Endometrial microvascular endothelial cells (primary cell): ENCODE data around the gene MED12L. TPM values are rescaled to one million over a fixed set of nuclear protein-coding genes. Genes with fewer than 3 reads are reported as not detected.

Experiments
- in situ Hi-C: cut with HindIII; loops from 2 replicates; pipeline ENCODE4 v1.10.0; 2017; ENCODE audit warnings: low sequenced_read_pairs, low pct_unique_long_range_greater_than_20kb; ENCODE audit errors: inconsistent ontology term
- total RNA-seq: library from RNA; depleted of rRNA; stranded (reverse); fragments of >200 nt; gene quantifications from one replicate; pipeline ENCODE4 v1.2.3, GENCODE V29; 2015; ENCODE audit errors: inconsistent ontology term

Gene MED12L
- total RNA-seq, 1 donor from 2014 or later = not detected

GRCh38 chr3:151085889-151086483 is 522 bp downstream of the MED12L start:
- in situ Hi-C loops = no loop called here

- in situ Hi-C loops = no loop called here
Measured at GRCh38 chr3:151086484-151087456, 1.3 kb downstream of the MED12L start.

- in situ Hi-C loops = no loop called here
Measured at GRCh38 chr3:151087648-151088047, 2.2 kb downstream of the MED12L start.

- in situ Hi-C loops = no loop called here
Measured at GRCh38 chr3:151091685-151092345, 6.4 kb downstream of the MED12L start.

GRCh38 chr3:151093148-151093547 is 7.7 kb downstream of the MED12L start:
- in situ Hi-C loops = no loop called here

GRCh38 chr3:151093905-151094304 is 8.4 kb downstream of the MED12L start:
- in situ Hi-C loops = no loop called here

- in situ Hi-C loops = no loop called here
Measured at GRCh38 chr3:151096716-151097115, 11.3 kb downstream of the MED12L start.

GRCh38 chr3:151100076-151100475 is 14.6 kb downstream of the MED12L start:
- in situ Hi-C loops = no loop called here

- in situ Hi-C loops = no loop called here
Measured at GRCh38 chr3:151101270-151101969, 16.0 kb downstream of the MED12L start.

GRCh38 chr3:151106311-151106710 is 20.8 kb downstream of the MED12L start:
- in situ Hi-C loops = no loop called here

GRCh38 chr3:151107177-151107576 is 21.7 kb downstream of the MED12L start:
- in situ Hi-C loops = no loop called here

- in situ Hi-C loops = no loop called here
Measured at GRCh38 chr3:151107701-151108100, 22.2 kb downstream of the MED12L start.

- in situ Hi-C loops = no loop called here
Measured at GRCh38 chr3:151109286-151109800, 23.9 kb downstream of the MED12L start.

- in situ Hi-C loops = no loop called here
Measured at GRCh38 chr3:151112731-151113130, 27.3 kb downstream of the MED12L start.

GRCh38 chr3:151113343-151113742 is 27.9 kb downstream of the MED12L start:
- in situ Hi-C loops = no loop called here

- in situ Hi-C loops = no loop called here
Measured at GRCh38 chr3:151117047-151117446, 31.6 kb downstream of the MED12L start.

- in situ Hi-C loops = no loop called here
Measured at GRCh38 chr3:151119188-151119587, 33.7 kb downstream of the MED12L start.

GRCh38 chr3:151120409-151120808 is 34.9 kb downstream of the MED12L start:
- in situ Hi-C loops = no loop called here

- in situ Hi-C loops = no loop called here
Measured at GRCh38 chr3:151121016-151121415, 35.6 kb downstream of the MED12L start.
